ENCODE results near the gene SGPP1.
"Not testable (repeated sequence)": the region's sequence is repeated elsewhere in the genome, so short reads cannot be mapped to it uniquely, and the experiment has no call there.

The SGPP1 gene

DNA sequence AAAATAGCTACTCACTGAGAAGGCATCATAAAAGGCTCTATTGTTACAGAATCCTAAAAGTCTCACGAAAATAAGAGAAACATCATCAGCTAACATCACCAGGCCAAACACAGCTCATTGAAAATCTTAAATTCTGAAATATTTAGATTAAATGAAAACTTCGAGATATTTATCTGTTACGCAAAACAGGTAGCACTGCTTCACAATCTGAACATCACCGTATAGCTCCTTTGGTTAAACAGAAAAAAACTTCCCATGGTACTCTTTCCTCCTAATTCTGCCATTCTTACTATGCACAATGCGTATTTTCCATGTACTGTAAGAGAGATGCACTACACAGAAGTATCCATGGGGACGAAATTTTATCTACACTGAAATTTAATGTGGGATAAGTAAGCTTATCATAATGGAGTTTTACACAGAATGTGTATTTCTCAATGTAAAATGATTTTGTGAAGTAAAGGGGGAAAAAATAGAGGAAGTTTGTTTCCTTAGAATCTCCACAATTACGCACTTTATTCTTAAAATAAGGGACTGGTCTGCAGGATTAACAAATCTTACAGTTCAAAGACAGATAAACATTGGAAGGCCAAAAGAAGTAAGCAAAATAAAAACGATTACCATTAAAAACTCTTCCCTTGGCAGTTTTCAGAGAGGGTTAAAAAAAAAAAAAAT lies 1.9 kb downstream of the SGPP1 start:
- DNase-seq (ENCODE audit: low spot score) = no peak

DNA sequence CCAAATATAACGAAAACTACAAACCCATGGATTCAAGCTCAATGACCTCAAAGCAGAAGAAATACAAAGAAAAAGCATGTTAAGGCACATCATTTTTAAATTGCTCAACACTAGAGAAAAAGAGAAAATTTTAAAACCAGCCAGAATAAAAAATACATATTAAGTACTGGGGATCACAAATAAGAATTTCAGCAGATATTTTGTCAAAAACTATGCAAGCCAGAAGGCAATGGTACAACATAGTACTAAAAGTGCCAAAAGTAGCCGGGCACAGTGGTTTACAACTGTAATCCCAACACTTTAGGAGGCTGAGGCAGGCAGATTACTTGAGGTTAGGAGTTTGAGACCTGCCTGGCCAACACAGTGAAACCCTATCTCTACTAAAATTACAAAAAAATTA lies 10.2 kb downstream of the SGPP1 start:
- no peak for DNase-seq (ENCODE audit: low spot score)

DNA sequence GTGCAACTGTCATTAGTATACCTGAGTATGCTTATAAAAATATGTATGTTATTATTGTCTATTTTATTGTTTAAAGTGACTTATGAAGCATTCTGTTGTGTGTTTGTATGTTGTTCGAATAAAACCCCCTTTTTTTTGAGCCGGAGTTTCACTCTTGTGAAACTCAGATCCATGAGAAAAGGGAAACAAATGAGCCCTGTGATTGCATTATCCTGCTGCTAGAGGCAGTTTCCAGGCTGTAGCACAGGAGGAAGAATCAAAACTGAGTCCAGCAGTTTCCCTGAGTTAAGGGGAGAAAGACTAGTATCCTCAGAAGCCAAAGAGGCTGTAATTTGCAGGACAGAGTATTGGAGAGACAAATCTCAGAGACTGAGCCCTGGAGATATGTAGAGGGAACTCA lies 12.5 kb downstream of the SGPP1 start:
- DNase-seq (ENCODE audit: low spot score) = no peak

DNA sequence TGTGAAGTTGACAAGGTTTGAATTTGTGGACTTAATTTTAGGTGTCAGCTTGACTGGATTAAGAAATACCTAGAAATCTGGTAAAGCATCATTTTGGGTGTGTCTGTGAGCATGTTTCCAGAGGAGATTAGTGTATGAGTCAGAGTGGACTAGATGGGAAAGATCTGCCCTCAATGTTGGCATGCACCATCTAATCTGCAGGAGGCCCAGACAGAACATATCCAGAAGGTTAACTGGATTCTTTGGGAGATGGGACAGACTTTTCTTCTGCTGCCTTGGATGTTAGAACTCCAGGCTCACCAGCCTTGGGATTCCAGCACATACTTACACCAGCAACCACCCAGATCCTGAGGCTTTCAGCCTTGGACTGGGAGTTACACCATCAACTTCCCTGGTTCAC lies 14.1 kb downstream of the SGPP1 start:
- DNase-seq (ENCODE audit: low spot score) = peak; percentile 70

DNA sequence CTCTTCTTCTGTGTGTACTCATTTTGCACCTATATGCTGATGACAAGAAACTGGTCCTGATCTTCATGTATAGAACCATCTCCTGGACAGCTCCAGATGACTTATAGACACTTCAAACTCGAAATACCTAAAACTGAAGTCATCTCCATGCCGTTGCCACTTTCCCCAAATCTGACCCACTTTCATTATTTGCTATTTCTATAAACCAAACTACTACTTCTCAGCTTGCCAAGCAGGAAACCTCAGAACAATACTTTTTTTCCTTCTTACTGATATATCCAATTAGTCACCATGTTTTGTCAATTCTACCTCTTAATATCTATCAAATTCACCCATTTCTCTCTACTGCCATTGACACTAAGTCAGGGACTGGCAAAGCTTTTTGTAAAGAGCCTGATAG lies 14.8 kb downstream of the SGPP1 start:
- DNase-seq (ENCODE audit: low spot score) = no peak

DNA sequence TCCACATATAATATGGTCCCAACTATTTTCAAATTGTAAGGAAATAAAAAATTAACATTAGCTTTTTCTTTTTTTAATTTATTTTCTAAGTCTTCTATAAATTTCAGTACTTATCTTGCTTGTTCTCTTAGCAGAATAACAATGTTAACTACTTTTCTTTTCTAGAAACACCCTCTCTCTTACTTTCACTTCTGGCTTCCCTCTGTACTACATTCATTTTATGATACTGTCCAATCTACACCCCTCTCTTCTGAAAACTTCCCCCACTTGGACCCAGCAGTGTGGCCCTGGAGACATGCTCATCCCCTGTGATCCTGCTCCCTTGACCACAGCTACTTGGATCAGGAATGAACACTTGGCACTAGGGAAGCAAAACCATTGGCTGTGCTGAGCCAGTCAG lies 15.7 kb downstream of the SGPP1 start:
- DNase-seq (ENCODE audit: low spot score) = no peak

DNA sequence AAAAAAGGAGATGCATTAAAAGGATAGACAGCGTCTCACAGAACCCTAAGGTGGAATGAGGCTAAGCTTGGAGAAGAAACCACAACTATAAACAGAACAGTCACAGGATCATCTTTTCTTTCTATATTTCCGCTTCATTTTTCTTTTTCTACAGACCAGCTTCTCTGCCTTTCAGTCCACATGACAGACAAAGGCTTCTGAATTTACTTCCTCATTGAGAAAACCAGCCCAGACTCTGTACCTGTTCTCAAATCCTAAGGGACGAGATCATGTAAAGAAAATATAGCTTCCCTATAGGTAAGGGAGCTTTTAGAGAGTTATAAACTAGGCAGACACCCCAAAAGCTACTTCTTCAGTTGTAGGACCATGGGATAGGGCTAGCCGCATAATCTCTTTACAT lies 17.4 kb downstream of the SGPP1 start:
- no peak for DNase-seq (ENCODE audit: low spot score)

DNA sequence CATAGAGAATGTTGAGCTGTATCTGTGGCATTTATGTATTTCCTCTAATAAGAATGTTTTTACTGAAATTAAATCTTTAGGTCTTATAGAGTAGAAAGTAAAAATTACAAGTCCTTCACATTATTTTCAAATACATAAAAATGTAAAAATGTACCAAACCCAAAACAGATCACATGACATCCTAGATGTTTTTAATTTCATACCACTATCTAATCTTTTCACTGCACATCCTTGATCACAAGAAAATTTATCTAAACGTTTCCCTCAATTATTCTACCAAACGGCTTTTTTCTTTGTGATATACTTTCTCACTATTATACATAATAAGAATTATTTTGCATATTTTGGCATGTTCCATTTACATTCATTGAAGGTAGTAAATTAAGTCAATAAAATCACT lies 18.3 kb downstream of the SGPP1 start:
- no peak for DNase-seq (ENCODE audit: low spot score)

DNA sequence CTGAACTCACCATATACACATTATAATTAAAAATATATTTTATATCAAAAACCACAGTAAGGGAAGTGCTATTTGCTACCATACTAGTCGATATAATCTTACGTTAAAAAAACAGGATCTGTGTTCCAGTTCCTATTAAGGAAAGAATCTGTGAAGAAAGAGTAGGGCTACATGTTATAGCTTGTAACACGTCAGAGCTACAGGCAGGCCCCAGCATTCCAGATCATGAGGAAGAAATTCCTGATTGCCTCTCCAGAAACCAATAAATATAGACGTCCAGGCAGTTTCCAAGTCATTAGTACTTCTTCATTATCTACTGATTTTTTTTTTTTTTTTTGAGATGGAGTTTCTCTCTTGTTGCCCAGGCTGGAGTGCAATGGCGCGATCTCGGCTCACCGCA lies 20.6 kb downstream of the SGPP1 start:
- no peak for DNase-seq (ENCODE audit: low spot score)

DNA sequence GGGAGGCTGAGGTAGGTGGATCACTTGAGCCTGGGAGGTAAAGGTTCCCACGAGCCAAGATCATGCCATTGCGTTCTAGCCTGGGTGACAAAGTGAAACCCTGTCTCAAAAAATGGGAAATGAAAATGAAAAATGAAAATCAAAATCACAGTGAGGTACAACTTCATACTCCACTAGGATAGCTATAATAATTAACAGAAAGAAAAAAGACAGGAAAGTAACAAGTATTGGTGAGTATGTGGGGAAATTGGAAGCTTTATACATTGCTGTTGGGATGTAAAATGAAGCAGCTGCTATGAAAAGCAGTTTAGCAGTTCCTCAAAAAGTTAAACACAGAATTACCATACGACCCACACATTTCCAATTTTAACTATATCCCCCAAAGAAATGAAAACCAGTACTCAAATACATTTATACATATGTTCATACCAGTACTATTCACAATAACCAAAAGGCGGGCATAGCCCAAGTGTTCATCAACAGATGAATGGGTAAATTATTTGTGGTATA lies 22.2 kb downstream of the SGPP1 start:
- no peak for DNase-seq (ENCODE audit: low spot score)

DNA sequence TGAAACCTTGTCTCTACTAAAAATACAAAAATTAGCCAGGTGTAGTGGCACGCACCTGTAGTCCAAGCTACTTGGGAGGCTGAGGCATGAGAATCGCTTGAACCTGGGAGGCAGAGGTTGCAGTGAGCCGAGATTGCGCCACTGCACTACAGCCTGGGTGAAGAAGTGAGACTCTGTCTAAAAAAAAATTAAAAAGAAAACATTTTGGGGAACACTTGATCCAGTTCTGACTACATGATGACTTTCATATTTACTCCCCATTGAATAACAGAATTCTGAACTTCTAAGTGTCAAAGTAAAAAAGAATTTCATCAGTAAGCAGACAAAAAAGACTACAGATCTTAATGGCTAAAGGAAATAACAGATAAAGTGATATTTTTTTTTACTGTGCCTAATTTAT lies 25.3 kb downstream of the SGPP1 start:
- DNase-seq (ENCODE audit: low spot score) = not testable (repeated sequence)

DNA sequence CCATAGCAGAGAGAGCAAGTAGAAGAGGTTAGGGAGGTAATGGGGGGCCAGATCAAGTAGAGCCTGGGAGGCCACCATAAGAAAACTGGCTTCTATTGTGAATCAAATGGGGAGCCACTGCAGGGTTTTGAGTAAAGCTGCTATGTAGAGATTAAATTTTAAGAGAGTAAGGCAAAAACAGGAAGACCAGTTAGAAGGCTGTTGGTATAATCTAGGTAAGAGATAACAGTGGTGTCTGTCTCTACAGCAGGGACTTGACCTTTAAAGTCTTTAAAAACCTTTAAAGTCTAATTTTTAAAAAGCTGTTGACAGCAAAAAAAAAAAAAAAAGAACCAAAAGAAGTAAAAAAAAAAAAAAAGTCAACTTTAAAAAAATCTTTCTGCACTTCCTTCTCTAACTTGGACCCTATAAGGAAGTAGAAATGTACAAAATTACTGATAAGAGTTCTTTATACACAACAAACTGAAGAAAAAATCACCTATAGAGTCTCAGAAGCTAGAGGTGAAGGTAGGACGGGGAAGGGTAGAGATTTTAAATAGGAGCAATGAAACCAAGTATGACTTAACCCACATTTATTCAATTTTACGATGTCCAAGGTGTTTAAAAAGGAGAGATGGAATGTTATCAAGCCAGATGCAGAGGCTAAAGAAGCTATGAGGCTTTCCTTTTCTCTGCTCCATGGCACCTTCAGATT lies 26.1 kb downstream of the SGPP1 start:
- DNase-seq (ENCODE audit: low spot score) = no peak

DNA sequence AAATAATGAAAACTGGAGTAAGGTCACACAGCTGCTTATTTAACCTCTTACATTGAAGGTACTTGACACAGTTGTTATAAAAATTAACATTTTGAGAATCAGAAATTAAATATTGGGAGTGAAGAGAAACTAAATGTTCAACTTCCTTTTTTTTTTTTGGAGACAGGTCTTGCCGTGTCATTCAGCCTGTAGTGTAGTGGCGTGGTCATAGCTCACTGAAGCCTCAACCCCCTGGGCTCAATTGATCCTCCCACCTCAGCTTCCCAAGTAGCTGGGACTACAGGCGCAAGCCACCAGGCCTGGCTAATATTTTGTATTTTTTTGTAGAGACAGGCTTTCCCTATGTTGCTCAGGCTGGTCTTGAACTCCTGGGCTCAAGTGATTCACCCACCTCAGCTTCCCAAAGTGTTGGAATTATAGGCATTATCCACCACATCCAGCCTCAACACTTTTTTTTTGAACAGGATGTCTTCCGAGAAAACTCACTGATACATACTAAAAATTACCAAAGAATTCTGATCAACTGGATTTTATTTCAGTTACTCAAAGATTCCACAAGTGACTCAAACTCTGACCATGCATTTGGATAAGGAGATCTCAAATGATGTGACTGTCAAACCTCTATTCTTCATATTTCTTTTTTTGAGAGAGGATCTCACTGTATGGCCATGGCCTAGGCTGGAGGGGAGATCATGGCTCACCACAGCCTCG lies 35.4 kb downstream of the SGPP1 start:
- DNase-seq (ENCODE audit: low spot score) = no peak

DNA sequence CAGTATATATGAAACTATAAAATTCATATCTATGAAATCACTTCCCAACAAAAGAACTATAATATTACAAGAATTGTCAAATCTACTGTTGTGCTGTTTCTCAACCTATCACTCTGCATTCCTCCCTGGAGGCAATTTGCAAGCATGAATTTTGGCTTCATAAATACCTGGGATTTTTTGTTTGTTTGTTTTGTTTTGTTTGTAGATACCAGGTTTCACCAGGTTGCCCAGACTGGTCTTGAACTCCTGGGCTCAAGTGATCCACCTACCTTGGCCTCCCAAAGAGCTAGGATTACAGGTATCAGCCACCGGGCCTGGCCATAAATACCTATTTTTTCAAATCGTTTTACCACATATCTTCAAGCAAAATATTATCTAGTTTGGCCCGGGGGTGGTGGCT lies 38.7 kb downstream of the SGPP1 start:
- DNase-seq (ENCODE audit: low spot score) = no peak

DNA sequence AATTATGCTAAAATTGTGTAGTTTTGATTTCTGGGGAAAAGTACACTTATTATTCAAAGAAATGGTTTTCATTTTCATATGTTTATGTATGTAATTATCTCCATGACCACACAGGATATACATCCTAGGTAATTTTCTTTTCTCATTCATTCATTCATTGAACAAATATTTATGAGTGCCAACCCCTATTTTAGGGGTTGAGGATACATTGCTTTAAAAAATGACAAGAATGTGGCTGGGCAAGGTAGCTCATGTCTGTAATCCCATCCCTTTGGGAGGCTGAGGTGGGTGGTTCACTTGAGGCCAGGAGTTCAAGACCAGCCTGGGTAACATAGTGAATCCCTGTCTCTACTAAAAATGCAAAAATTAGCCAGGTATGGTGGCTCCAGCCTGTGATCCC lies 40.9 kb downstream of the SGPP1 start:
- DNase-seq (ENCODE audit: low spot score) = no peak

DNA sequence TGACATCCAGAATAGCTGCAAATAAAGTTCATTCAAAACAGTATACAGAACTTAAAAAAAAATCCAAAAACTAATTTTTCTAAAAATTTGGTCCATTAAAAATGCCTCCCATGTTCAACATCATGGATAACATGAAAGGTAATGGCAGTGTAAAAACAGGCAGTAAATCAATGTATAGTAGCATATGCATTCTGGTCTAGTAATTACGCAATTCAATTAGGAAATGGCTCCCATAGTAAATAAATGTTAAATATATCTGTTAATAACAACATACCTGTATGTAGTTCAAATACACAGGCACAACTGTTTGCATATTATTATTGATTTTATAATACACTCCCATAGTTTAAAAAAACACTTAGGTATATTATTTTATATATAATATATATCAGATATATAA lies 42.5 kb downstream of the SGPP1 start:
- DNase-seq (ENCODE audit: low spot score) = no peak

DNA sequence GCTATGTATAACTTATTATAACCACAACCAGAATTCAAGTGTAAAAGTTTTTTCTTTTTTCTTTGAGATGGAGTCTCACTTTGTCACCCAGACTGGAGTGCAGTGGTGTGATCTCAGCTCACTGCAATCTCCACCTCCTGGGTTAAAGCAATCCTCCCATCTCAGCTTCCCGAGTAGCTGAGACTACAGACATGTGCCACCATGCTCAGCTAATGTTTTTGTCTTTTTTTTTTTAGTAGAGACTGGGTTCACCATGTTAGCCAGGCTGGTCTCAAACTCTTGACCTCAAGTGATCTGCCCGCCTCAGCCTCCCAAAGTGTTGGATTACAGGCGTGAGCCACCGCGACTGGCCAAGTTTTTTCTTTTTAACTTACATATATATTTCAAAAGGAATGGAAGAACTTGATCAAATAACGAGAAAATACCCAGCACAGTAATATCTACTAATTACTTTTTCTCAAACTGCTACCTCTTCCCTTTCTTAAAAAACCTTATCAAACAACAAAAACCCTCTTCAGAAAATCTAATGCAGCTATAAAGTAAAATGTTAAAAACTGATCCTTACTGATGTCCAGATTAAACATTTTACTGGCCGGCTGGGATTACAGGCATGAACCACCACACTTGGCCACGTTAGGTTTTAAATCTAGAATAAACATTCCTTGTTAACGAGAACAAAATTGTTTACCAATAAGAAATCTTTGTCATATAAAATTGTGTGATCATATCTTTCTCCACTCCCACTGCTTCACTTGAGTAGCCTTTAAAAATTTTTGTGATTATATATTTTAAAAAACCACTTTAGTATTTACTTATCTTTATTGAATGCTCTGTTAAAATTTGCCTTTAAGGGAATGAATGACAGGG lies 44.9 kb downstream of the SGPP1 start:
- DNase-seq (ENCODE audit: low spot score) = no peak

DNA sequence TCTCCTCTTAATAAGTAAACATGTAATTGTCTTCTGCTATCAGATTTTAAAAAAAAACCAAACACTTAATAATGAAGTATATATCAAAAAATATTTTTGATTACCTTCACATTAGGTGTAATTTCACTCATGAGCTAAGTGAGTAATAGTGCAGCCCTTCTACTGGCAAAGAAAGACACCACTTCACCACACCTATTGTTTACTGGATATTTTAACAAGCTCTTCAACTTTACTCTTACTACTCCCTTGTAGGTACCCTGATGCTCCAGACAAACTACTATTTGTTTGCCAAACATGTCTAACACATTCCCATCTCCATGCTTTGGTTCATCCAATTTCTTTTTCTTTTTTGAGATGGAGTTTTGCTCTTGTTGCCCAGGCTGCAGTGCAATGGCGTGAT lies 49.3 kb downstream of the SGPP1 start:
- DNase-seq (ENCODE audit: low spot score) = no peak

DNA sequence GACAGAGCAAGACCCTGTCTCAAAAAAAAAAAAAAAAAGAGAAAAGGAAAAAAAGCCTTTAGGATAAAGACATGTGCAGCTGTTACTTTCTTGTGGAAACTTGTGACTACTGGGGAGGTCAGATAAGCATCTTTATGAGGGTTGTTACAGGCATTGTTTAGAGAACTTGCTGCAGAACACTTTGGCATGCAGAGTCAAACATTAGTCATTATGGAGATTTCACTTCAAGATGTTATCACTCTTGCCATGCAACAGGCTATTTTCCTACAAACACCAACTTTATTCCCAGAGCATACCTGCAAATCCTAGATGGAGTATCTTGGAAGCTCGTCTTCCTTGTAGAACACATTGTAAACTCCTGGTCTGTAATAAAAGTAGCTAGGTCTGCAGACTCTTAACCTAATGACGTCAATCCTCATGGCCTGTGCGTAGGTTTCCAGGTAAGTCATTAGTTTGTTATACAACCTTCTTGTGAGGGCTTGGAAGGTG lies 49.9 kb downstream of the SGPP1 start:
- DNase-seq (ENCODE audit: low spot score) = peak; percentile 17

DNA sequence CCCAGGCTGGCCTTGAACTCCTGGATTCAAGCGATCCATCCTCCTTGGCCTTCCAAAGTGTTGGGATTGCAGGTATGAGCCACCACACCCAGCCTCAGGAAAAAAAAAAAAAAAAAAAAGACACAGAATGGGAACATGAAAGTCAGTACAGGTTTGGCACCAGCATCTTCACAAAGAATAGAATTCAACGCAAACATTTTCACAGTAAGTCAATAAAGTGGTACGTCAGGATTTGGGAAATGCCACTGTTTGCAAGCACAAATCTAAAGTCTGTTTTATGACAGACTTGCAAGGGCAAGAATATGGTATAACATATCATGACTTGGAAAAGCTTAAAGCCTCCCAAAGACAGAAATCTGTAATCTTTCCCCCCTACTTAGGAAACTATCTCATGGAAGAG lies 51.2 kb downstream of the SGPP1 start:
- no peak for DNase-seq (ENCODE audit: low spot score)

DNA sequence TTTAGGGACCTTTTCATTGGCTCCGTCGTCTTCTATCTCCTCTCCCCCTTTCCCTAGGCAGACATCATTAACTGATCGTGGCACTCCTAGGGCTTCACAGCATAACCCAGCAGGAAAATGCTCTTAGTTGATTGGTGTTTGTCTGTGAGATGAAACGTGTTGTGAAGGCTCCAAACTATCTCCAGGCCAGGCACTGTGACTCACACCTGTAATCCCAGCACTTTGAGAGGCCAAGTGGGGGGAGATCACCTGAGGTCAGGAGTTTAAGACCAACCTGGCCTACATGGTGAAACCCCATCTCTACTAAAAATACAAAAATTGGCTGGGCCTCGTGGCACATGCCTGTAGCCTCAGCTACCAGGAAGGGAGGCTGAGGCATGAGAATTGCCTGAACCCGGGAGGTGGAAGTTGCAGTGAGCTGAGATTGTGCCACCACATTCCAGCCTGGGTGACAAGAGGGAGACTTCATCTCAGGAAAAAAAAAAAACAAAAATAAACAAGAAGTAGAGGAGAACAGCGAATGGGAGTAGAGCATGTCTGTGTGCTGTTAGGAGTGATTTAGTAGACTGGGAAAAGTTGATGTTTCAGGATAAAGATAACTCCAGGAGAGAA lies 53.9 kb downstream of the SGPP1 start:
- no peak for DNase-seq (ENCODE audit: low spot score)

DNA sequence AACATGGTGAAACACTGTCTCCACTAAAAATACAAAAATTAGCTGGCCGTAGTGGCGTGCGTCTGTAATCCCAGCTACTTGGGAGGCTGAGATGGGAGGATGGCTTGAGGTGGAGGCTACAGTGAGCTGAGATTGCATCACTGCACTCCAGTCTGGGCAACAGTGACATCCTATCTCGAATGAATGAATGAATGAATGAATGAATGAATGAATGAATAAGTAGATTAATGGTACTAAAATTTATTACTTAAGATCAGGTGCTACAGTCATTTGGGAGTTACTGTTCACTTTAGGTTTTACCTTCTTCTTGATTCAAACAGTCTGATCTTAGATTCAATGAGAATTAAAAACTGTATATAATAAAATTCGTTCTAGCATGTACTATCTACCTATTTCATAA lies 54.6 kb downstream of the SGPP1 start:
- no peak for DNase-seq (ENCODE audit: low spot score)
